GM23338 (cell line): ENCODE data around the gene ZNF385C. TPM values are rescaled to one million over a fixed set of nuclear protein-coding genes. Genes with fewer than 3 reads are reported as not detected.

Experiments
- ATAC-seq: fragments of 200-7000 bp; cut with Tn5 transposase; 3 replicates; pipeline ENCODE4 v1.9.1; 2020
- DNase-seq: peaks from one replicate; pipeline ENCODE4 v3.0.0-alpha.2; 2015; ENCODE audit warnings: low spot score
- H2AFZ ChIP-seq: fragments of 200-600 bp; sonication (generic); 2 replicates; pipeline ENCODE4 v1.8.0; 2016; ENCODE audit warnings: antibody characterized with exemption, mild to moderate bottlenecking, moderate library complexity
- H3F3A ChIP-seq: fragments of 200-600 bp; sonication (generic); replicated peaks from 2 replicates; pipeline ENCODE4 v1.8.0; 2017; ENCODE audit warnings: antibody characterized with exemption, mixed run types, low read depth
- H3K27ac ChIP-seq: fragments of 200-600 bp; sonication (generic); 2 replicates; pipeline ENCODE4 v1.6.1; 2016; ENCODE audit warnings: low read depth
- H3K27me3 ChIP-seq: fragments of 200-600 bp; sonication (generic); 2 replicates; pipeline ENCODE4 v1.8.0; 2016; ENCODE audit warnings: mild to moderate bottlenecking, mixed run types, moderate library complexity; ENCODE audit not compliant: insufficient read depth
- H3K36me3 ChIP-seq: fragments of 200-600 bp; sonication (generic); 2 replicates; pipeline ENCODE4 v1.8.0; 2016; ENCODE audit warnings: mild to moderate bottlenecking; ENCODE audit not compliant: insufficient read depth
- H3K4me1 ChIP-seq: fragments of 200-600 bp; sonication (generic); 2 replicates; pipeline ENCODE4 v1.8.0; 2016; ENCODE audit warnings: mild to moderate bottlenecking, moderate library complexity; ENCODE audit not compliant: insufficient read depth
- H3K4me2 ChIP-seq: fragments of 200-600 bp; sonication (generic); 2 replicates; pipeline ENCODE4 v1.7.1; 2017; ENCODE audit warnings: mixed run types
- H3K4me3 ChIP-seq: fragments of 200-600 bp; sonication (generic); 2 replicates; pipeline ENCODE4 v1.6.1; 2016; ENCODE audit warnings: mixed run types
- H3K79me2 ChIP-seq: fragments of 200-600 bp; sonication (generic); replicated peaks from 2 replicates; pipeline ENCODE4 v1.8.0; 2017; ENCODE audit warnings: mild to moderate bottlenecking; ENCODE audit not compliant: insufficient read depth
- H3K9me2 ChIP-seq: fragments of 200-600 bp; sonication (generic); 2 replicates; pipeline ENCODE4 v1.8.0; 2017; ENCODE audit not compliant: insufficient read depth
- H4K20me1 ChIP-seq: fragments of 200-600 bp; sonication (generic); replicated peaks from 2 replicates; pipeline ENCODE4 v1.8.0; 2017; ENCODE audit warnings: mild to moderate bottlenecking; ENCODE audit not compliant: insufficient read depth
- H3K27ac Mint-ChIP-seq: 2 replicates; pipeline ENCODE4 v1.8.0; 2020; ENCODE audit warnings: inconsistent platforms, mild to moderate bottlenecking, moderate library complexity, mixed read lengths
- H3K27me3 Mint-ChIP-seq: 3 replicates; pipeline ENCODE4 v1.8.0; 2022; ENCODE audit warnings: low read depth, mild to moderate bottlenecking, moderate library complexity, mixed read lengths, inconsistent platforms; ENCODE audit not compliant: insufficient read depth, poor library complexity
- H3K36me3 Mint-ChIP-seq: 3 replicates; pipeline ENCODE4 v1.8.0; 2021; ENCODE audit warnings: low read depth, mild to moderate bottlenecking, inconsistent platforms, moderate library complexity, mixed read lengths
- H3K4me1 Mint-ChIP-seq: 3 replicates; pipeline ENCODE4 v1.8.0; 2020; ENCODE audit warnings: mild to moderate bottlenecking, inconsistent platforms, mixed read lengths
- H3K4me3 Mint-ChIP-seq: 3 replicates; pipeline ENCODE4 v1.8.0; 2021; ENCODE audit warnings: moderate library complexity, mild to moderate bottlenecking, inconsistent platforms, mixed read lengths
- H3K9me3 Mint-ChIP-seq: 3 replicates; pipeline ENCODE4 v1.8.0; 2020; ENCODE audit warnings: moderate library complexity, mild to moderate bottlenecking, inconsistent platforms, mixed read lengths
- CREB1 ChIP-seq: fragments of 250-450 bp; sonication (Bioruptor Pico); IDR thresholded peaks from 2 replicates; pipeline ENCODE4 v1.5.0; 2020; ENCODE audit warnings: low read depth, mild to moderate bottlenecking, moderate library complexity
- EZH2 ChIP-seq: fragments of 200-600 bp; sonication (generic); IDR thresholded peaks from one replicate; pipeline ENCODE4 v1.8.0; 2017; ENCODE audit warnings: antibody characterized with exemption, mild to moderate bottlenecking, low read depth; ENCODE audit not compliant: unreplicated experiment
- EZH2phosphoT487 ChIP-seq: fragments of 200-600 bp; sonication (generic); IDR thresholded peaks from one replicate; pipeline ENCODE4 v1.8.1; 2018; ENCODE audit warnings: antibody characterized with exemption; ENCODE audit not compliant: unreplicated experiment
- JUNB ChIP-seq: IDR thresholded peaks from one replicate; pipeline ENCODE4 v1.6.1; 2016; ENCODE audit warnings: antibody characterized with exemption; ENCODE audit not compliant: unreplicated experiment
- POLR2AphosphoS5 ChIP-seq: IDR thresholded peaks from 2 replicates; pipeline ENCODE4 v1.6.1; 2016; ENCODE audit warnings: antibody characterized with exemption, low read depth
- STAT1 ChIP-seq: IDR thresholded peaks from one replicate; pipeline ENCODE4 v1.6.1; 2016; ENCODE audit warnings: antibody characterized with exemption; ENCODE audit not compliant: unreplicated experiment
- ZNF114 ChIP-seq: fragments of 250-450 bp; sonication (Bioruptor Pico); IDR thresholded peaks from 2 replicates; pipeline ENCODE4 v1.5.0; 2020; ENCODE audit warnings: mild to moderate bottlenecking, moderate library complexity
- ZNF331 ChIP-seq: fragments of 250-450 bp; sonication (Bioruptor Pico); IDR thresholded peaks from 2 replicates; pipeline ENCODE4 v1.5.0; 2020; ENCODE audit warnings: low read depth, mild to moderate bottlenecking, moderate library complexity
- polyA plus RNA-seq: library from polyadenylated mRNA; unstranded; fragments of >200 nt; fragmentation: Nextera tagmentation; extraction: Ambion mirVana; gene quantifications from 2 replicates; pipeline ENCODE4 v1.2.1, GENCODE V29; 2016
- total RNA-seq: library from RNA; depleted of rRNA; stranded (reverse); fragments of >200 nt; shearing (Covaris generic); gene quantifications from 2 replicates; pipeline ENCODE4 v1.2.3, GENCODE V29; 2014
- TF ChIP-seq, protein P1 (sequence below): fragments of 250-450 bp; sonication (Bioruptor Pico); IDR thresholded peaks from 2 replicates; pipeline ENCODE4 v1.5.0; 2020; ENCODE audit warnings: mild to moderate bottlenecking, moderate library complexity
- TF ChIP-seq, protein P2 (sequence below), 2 experiments: fragments of 200-600 bp in 1 of 2; sonication (generic) in 1 of 2; conservative IDR thresholded peaks; 2 replicates each; pipeline versions ENCODE4 v1.5.1 to v1.6.1; 2016 to 2017; ENCODE audit warnings: antibody characterized with exemption in 2 of 2, low read depth in 2 of 2, mild to moderate bottlenecking in 2 of 2, moderate library complexity in 1 of 2
- TF ChIP-seq, protein P3 (sequence below): IDR thresholded peaks from one replicate; pipeline ENCODE4 v1.6.1; 2018; ENCODE audit warnings: antibody characterized with exemption; ENCODE audit not compliant: unreplicated experiment
- TF ChIP-seq, protein P4 (sequence below): IDR thresholded peaks from 2 replicates; pipeline ENCODE4 v1.6.1; 2016; ENCODE audit warnings: antibody characterized with exemption

ZNF385C gene
- total and polyA plus RNA-seq, 2 experiments from 2014 or later, result 1.9 to 3.1 TPM

DNA sequence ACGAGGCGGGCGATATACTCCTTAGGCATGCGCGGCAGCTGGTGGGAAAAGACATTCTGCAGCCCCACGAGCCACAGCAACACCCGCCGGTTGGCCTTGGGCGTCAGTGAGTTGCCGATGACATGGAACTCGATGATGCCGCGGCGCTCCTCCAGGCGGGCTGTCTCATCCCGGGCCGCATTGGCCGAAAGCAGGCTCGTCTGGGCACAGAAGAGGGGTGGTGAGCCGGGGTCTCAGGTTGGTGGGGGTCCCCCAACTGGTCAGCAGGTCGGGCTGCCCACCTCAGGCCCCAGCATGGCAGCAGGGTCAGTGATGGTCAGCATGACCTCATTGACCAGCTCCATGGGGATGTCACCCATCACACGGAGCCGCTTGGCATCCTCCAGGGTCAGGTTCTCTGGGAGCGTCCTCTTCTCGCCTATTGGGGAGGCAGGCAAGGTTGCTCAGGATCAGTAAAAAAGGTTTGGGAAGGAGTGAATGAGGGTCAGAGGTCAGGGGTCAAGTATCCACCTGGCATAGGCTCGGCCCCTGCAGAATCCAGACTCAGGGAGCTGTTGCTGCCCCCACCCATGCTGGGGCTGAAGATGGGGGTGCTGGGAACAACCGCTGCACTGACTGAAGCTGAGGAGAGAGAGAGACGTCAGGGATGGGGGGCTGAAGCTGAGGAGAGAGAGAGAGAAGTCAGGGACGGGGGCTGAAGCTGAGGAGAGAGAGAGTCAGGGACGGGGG is 19.3 kb upstream of the ZNF385C start:
- Histone ChIP-seq H3K36me3 (no peaks in the 10 kb centered on the region; the same call in 1 of the 2 replicates), H3F3A (peaks cover 9% of the 10 kb centered on the region; the same call in 1 of the 2 replicates), H3K4me2 (no peak overlapping the region), H3K79me2 (no peaks in the 10 kb centered on the region), H2AFZ (no peak overlapping the region), H3K9me2 (no peaks in the 10 kb centered on the region), H3K27ac (no peak overlapping the region; the same call in 1 of the 2 replicates), H3K4me1 (peaks cover 16% of the 10 kb centered on the region; the same call in 1 of the 2 replicates), H3K4me3 (no peak overlapping the region), H3K27me3 (no peaks in the 10 kb centered on the region), H4K20me1 (0 out of 2 replicates have a peak, but pooled peaks cover 5% of the 10 kb centered on the region)
- H3K27me3 Mint-ChIP-seq, result peaks cover 22% of the 10 kb centered on the region
- TF ChIP-seq, protein P1, sequence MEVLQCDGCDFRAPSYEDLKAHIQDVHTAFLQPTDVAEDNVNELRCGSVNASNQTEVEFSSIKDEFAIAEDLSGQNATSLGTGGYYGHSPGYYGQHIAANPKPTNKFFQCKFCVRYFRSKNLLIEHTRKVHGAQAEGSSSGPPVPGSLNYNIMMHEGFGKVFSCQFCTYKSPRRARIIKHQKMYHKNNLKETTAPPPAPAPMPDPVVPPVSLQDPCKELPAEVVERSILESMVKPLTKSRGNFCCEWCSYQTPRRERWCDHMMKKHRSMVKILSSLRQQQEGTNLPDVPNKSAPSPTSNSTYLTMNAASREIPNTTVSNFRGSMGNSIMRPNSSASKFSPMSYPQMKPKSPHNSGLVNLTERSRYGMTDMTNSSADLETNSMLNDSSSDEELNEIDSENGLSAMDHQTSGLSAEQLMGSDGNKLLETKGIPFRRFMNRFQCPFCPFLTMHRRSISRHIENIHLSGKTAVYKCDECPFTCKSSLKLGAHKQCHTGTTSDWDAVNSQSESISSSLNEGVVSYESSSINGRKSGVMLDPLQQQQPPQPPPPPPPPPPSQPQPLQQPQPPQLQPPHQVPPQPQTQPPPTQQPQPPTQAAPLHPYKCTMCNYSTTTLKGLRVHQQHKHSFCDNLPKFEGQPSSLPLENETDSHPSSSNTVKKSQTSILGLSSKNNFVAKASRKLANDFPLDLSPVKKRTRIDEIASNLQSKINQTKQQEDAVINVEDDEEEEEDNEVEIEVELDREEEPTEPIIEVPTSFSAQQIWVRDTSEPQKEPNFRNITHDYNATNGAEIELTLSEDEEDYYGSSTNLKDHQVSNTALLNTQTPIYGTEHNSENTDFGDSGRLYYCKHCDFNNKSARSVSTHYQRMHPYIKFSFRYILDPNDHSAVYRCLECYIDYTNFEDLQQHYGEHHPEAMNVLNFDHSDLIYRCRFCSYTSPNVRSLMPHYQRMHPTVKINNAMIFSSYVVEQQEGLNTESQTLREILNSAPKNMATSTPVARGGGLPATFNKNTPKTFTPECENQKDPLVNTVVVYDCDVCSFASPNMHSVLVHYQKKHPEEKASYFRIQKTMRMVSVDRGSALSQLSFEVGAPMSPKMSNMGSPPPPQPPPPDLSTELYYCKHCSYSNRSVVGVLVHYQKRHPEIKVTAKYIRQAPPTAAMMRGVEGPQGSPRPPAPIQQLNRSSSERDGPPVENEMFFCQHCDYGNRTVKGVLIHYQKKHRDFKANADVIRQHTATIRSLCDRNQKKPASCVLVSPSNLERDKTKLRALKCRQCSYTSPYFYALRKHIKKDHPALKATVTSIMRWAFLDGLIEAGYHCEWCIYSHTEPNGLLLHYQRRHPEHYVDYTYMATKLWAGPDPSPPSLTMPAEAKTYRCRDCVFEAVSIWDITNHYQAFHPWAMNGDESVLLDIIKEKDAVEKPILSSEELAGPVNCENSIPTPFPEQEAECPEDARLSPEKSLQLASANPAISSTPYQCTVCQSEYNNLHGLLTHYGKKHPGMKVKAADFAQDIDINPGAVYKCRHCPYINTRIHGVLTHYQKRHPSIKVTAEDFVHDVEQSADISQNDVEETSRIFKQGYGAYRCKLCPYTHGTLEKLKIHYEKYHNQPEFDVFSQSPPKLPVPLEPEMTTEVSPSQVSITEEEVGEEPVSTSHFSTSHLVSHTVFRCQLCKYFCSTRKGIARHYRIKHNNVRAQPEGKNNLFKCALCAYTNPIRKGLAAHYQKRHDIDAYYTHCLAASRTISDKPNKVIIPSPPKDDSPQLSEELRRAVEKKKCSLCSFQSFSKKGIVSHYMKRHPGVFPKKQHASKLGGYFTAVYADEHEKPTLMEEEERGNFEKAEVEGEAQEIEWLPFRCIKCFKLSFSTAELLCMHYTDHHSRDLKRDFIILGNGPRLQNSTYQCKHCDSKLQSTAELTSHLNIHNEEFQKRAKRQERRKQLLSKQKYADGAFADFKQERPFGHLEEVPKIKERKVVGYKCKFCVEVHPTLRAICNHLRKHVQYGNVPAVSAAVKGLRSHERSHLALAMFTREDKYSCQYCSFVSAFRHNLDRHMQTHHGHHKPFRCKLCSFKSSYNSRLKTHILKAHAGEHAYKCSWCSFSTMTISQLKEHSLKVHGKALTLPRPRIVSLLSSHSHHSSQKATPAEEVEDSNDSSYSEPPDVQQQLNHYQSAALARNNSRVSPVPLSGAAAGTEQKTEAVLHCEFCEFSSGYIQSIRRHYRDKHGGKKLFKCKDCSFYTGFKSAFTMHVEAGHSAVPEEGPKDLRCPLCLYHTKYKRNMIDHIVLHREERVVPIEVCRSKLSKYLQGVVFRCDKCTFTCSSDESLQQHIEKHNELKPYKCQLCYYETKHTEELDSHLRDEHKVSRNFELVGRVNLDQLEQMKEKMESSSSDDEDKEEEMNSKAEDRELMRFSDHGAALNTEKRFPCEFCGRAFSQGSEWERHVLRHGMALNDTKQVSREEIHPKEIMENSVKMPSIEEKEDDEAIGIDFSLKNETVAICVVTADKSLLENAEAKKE (CRISPR knock-in tag), result no peak
- TF ChIP-seq, protein P2, sequence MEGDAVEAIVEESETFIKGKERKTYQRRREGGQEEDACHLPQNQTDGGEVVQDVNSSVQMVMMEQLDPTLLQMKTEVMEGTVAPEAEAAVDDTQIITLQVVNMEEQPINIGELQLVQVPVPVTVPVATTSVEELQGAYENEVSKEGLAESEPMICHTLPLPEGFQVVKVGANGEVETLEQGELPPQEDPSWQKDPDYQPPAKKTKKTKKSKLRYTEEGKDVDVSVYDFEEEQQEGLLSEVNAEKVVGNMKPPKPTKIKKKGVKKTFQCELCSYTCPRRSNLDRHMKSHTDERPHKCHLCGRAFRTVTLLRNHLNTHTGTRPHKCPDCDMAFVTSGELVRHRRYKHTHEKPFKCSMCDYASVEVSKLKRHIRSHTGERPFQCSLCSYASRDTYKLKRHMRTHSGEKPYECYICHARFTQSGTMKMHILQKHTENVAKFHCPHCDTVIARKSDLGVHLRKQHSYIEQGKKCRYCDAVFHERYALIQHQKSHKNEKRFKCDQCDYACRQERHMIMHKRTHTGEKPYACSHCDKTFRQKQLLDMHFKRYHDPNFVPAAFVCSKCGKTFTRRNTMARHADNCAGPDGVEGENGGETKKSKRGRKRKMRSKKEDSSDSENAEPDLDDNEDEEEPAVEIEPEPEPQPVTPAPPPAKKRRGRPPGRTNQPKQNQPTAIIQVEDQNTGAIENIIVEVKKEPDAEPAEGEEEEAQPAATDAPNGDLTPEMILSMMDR (conservative IDR thresholded peaks at IDR 0.05; ENCODE audit: low read depth in 2 of 2), result no peak
- TF ChIP-seq STAT1 (no peak), EZH2 (no peak), ZNF331 (CRISPR knock-in tag) (no peak), JUNB (no peak), EZH2phosphoT487 (no peak), POLR2AphosphoS5 (no peak), CREB1 (CRISPR knock-in tag) (no peak), ZNF114 (CRISPR knock-in tag) (no peak)
- TF ChIP-seq, protein P3, sequence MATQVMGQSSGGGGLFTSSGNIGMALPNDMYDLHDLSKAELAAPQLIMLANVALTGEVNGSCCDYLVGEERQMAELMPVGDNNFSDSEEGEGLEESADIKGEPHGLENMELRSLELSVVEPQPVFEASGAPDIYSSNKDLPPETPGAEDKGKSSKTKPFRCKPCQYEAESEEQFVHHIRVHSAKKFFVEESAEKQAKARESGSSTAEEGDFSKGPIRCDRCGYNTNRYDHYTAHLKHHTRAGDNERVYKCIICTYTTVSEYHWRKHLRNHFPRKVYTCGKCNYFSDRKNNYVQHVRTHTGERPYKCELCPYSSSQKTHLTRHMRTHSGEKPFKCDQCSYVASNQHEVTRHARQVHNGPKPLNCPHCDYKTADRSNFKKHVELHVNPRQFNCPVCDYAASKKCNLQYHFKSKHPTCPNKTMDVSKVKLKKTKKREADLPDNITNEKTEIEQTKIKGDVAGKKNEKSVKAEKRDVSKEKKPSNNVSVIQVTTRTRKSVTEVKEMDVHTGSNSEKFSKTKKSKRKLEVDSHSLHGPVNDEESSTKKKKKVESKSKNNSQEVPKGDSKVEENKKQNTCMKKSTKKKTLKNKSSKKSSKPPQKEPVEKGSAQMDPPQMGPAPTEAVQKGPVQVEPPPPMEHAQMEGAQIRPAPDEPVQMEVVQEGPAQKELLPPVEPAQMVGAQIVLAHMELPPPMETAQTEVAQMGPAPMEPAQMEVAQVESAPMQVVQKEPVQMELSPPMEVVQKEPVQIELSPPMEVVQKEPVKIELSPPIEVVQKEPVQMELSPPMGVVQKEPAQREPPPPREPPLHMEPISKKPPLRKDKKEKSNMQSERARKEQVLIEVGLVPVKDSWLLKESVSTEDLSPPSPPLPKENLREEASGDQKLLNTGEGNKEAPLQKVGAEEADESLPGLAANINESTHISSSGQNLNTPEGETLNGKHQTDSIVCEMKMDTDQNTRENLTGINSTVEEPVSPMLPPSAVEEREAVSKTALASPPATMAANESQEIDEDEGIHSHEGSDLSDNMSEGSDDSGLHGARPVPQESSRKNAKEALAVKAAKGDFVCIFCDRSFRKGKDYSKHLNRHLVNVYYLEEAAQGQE, result no peak
- TF ChIP-seq, protein P4, sequence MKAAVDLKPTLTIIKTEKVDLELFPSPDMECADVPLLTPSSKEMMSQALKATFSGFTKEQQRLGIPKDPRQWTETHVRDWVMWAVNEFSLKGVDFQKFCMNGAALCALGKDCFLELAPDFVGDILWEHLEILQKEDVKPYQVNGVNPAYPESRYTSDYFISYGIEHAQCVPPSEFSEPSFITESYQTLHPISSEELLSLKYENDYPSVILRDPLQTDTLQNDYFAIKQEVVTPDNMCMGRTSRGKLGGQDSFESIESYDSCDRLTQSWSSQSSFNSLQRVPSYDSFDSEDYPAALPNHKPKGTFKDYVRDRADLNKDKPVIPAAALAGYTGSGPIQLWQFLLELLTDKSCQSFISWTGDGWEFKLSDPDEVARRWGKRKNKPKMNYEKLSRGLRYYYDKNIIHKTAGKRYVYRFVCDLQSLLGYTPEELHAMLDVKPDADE, result no peak
- H3K4me3 Mint-ChIP-seq, result no peak overlapping the region
- H3K27ac Mint-ChIP-seq, result no peak overlapping the region
- H3K4me1 Mint-ChIP-seq, result peaks cover 22% of the 10 kb centered on the region
- DNase-seq (no peak), ATAC-seq (no peak)
- H3K9me3 Mint-ChIP-seq, result no peaks in the 10 kb centered on the region; the same call in 2 of the 3 replicates
- H3K36me3 Mint-ChIP-seq, result peaks cover 32% of the 10 kb centered on the region
